GM21619 (cell line): ENCODE data around the gene SMIM34.
"Not testable (repeated sequence)": the region's sequence is repeated elsewhere in the genome, so short reads cannot be mapped to it uniquely, and the experiment has no call there.

Source experiments
- ATAC-seq: cut with Tn5 transposase; IDR thresholded peaks from one replicate; pipeline ENCODE4 v1.9.1; 2021; ENCODE audit not compliant: unreplicated experiment

SMIM34 gene

DNA sequence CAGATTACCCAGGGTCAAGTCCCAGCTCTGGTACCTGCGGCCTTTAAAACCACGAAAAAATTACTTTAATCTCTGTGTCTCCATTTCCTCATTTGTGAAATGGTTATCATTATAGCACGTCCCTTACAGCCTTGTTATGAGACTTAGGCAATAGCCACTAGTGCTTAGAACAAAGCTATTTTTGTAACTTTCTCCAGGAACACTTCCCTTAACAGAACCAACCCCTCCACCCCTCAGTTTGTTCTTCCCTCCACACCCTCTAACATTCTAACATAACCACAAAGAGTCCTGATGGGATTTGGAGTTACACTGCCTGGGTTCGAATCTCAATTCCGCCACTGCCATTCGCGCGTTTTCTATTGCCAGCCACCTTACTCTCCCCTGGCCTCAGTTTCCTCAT is 49.3 kb downstream of the SMIM34 start:
- not testable (repeated sequence) for ATAC-seq

DNA sequence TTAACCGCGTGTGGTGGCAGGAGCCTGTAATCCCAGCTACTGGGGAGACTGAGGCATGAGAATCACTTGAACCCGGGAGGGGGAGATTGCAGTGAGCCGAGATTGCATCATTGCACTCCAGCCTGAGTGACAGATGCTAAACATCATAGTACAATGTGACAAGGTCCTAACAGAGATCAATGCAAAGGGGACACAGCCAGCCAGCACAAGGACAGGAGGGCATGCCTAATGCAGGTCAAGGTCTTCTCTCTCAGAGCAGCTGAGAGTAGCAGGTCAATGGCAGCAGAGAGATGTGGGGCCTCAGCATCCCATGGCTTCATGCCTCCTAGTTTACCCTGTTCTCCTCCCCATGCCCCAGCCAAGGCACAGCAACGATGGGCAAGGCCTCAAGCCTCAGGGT is 51.4 kb downstream of the SMIM34 start:
- ATAC-seq = no peak

DNA sequence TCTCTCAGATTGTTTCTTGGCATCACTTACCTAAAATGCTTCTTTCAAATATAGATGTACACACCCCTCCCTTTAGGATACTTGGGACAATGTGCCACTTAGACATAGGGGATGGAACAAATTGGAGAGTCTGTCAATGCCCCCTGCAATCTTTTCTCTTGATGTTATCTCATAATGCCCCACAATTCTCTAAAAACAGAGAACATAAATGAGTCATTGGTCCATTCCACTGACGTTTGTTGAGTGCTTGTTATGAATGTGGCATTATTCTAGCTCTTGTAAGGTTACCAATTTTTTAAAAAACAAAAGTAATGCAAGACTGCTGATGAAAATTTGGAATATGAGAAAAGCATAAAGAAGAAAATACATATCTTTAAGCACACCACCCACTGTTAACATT is 54.0 kb downstream of the SMIM34 start:
- ATAC-seq = no peak
